ENCODE data around the gene PROB1. TPM values are rescaled to one million over a fixed set of nuclear protein-coding genes. Genes with fewer than 3 reads are reported as not detected.

The PROB1 gene
- polyA plus RNA-seq, 1 donor (not counting 4 experiments of a cell fraction or from before 2014, with no cell fraction given), result 0.26 TPM

DNA sequence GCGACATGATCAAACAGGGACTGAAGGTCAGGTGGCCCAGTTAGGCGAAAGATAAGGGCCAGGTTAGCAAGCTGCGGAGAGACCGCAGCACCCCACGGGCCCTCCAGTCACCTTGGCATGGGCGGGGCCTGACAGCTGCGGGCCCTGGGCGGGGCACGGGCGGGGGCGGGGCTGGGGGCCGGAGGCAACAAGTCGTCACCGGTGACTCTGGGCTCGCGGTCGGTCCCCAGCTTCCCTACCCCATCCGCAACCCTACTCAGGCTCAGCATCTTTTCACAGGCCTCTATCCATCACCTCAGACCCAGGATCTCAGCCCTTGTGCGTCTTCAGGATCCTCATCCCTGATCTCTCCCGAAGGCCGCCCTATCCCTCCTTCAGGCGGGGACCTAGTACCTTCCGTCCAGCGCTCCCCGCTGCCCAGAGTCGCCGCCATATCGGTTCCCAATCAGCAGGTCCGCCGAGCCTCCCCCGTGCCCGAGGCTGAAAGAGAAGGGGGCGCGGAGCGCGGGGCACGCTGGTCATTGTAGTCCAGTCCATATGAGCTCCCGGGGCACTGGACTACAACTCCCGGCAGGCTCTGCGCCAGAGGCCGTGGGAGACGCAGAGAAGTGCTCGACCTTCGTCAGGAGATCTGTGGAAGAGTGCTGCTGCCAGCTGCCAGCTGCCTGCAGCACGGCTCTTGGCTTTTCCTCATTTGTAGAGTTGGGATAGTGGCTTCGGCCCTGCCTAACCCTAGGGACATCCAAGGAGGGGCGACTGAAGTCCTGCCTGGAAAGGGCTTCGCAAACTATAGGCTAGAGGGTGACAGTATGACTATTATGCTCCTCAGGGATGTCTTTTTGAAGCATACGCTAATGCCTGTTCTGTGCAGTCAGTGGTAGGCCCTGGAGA is 44.4 kb upstream of the PROB1 start, which contains the start of gene DNAJC18:
TSS of gene DNAJC18 (minus strand) at position 513 of the 891 bp plus-strand sequence. CDS start at position 433, 80 bp downstream.
- no peaks in the 10 kb centered on the region for H3K9me1 ChIP-seq (ENCODE audit: control insufficient read depth, extremely low read depth, insufficient read depth, low read length)
- H3K4me3 ChIP-seq (ENCODE audit: control insufficient read depth in 2 of 3, extremely low read depth in 1 of 3, insufficient read depth in 2 of 3, low read depth in 1 of 3, low read length in 3 of 3), result peak within 1 kb of the TSS; percentile 58 to 91 (median 84)
- peak within 1 kb of the TSS; percentile 90 for H3K9ac ChIP-seq (ENCODE audit: control insufficient read depth, extremely low read depth, insufficient read depth, low read length)
- no peaks in the 10 kb centered on the region for H3K27me3 ChIP-seq (ENCODE audit: control insufficient read depth, extremely low read depth, insufficient read depth, low read length)
- H3K36me3 ChIP-seq (ENCODE audit: control insufficient read depth in 2 of 2, extremely low read depth in 1 of 2, insufficient read depth in 2 of 2, low read length in 2 of 2), result no peaks in the 10 kb centered on the region
- H2AFZ ChIP-seq (ENCODE audit: control insufficient read depth, low read length), result peak within 1 kb of the TSS; percentile 97
- dilution Hi-C loops (cut with MboI; ENCODE audit: extremely low pct_ligation_motif_present, low sequenced_read_pairs), result no loop called here
- no peaks in the 10 kb centered on the region for H3K79me2 ChIP-seq (ENCODE audit: control insufficient read depth, insufficient read depth, low read length)
- peak within 1 kb of the TSS; percentile 73 for H3K4me2 ChIP-seq (ENCODE audit: control insufficient read depth, extremely low read depth, insufficient read depth, low read depth, low read length)
- FAIRE-seq, result peak; percentile 13
- no peak for DNase-seq (ENCODE audit: low read depth, low spot score)
- H4K20me1 ChIP-seq (ENCODE audit: control insufficient read depth, extremely low read depth, insufficient read depth, low read length), result no peaks in the 10 kb centered on the region
- no peak for TF ChIP-seq EZH2 (IDR thresholded peaks at IDR 0.05; ENCODE audit: low read length)
- TF ChIP-seq, protein P1, sequence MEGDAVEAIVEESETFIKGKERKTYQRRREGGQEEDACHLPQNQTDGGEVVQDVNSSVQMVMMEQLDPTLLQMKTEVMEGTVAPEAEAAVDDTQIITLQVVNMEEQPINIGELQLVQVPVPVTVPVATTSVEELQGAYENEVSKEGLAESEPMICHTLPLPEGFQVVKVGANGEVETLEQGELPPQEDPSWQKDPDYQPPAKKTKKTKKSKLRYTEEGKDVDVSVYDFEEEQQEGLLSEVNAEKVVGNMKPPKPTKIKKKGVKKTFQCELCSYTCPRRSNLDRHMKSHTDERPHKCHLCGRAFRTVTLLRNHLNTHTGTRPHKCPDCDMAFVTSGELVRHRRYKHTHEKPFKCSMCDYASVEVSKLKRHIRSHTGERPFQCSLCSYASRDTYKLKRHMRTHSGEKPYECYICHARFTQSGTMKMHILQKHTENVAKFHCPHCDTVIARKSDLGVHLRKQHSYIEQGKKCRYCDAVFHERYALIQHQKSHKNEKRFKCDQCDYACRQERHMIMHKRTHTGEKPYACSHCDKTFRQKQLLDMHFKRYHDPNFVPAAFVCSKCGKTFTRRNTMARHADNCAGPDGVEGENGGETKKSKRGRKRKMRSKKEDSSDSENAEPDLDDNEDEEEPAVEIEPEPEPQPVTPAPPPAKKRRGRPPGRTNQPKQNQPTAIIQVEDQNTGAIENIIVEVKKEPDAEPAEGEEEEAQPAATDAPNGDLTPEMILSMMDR (optimal IDR thresholded peaks at IDR 0.05 in 1 of 3, IDR thresholded peaks at IDR 0.05 in 1 of 3, conservative IDR thresholded peaks at IDR 0.05 in 1 of 3; ENCODE audit: extremely low read depth in 1 of 3, insufficient read depth in 2 of 3, low read length in 3 of 3), result no peak
- H3K9me3 ChIP-seq (ENCODE audit: control insufficient read depth, low read depth, low read length), result no peaks in the 10 kb centered on the region
- H3K4me1 ChIP-seq (ENCODE audit: control insufficient read depth, extremely low read depth, insufficient read depth, low read length), result peaks cover 14% of the 10 kb centered on the region
- H3K27ac ChIP-seq (ENCODE audit: control insufficient read depth, insufficient read depth, low read length), result peak within 1 kb of the TSS; percentile 87

DNA sequence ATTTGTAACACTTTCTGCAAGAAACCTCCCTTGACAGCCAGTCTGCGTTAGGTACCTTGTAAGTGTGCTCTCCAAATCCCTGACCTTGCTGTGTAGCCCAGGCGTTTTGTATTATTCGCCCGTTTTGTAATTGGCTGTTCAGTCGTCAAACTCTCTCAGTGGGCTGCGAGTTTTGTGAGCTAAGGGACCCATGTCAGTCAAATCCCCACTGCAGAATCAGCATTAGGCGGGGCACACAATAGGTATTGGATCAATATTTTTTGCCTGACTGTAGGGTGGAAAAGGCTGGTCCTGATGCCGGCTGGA is 43.8 kb upstream of the PROB1 start:
- H3K4me1 ChIP-seq (ENCODE audit: control insufficient read depth, extremely low read depth, insufficient read depth, low read length), result peaks cover 8% of the 10 kb centered on the region
- H2AFZ ChIP-seq (ENCODE audit: control insufficient read depth, low read length), result peak overlapping the region; percentile 51
- peak overlapping the region in 2 of 3 experiments; percentile 58 to 91 for H3K4me3 ChIP-seq (ENCODE audit: control insufficient read depth in 2 of 3, extremely low read depth in 1 of 3, insufficient read depth in 2 of 3, low read depth in 1 of 3, low read length in 3 of 3)
- no peak overlapping the region for H3K27ac ChIP-seq (ENCODE audit: control insufficient read depth, insufficient read depth, low read length)
- FAIRE-seq (no peak), DNase-seq (ENCODE audit: low read depth, low spot score) (no peak)
- no peaks in the 10 kb centered on the region for H3K79me2 ChIP-seq (ENCODE audit: control insufficient read depth, insufficient read depth, low read length)
- H3K36me3 ChIP-seq (ENCODE audit: control insufficient read depth in 2 of 2, extremely low read depth in 1 of 2, insufficient read depth in 2 of 2, low read length in 2 of 2), result no peaks in the 10 kb centered on the region
- no peaks in the 10 kb centered on the region for H4K20me1 ChIP-seq (ENCODE audit: control insufficient read depth, extremely low read depth, insufficient read depth, low read length)
- no peaks in the 10 kb centered on the region for H3K9me1 ChIP-seq (ENCODE audit: control insufficient read depth, extremely low read depth, insufficient read depth, low read length)
- no peaks in the 10 kb centered on the region for H3K9me3 ChIP-seq (ENCODE audit: control insufficient read depth, low read depth, low read length)
- H3K4me2 ChIP-seq (ENCODE audit: control insufficient read depth, extremely low read depth, insufficient read depth, low read depth, low read length), result peak overlapping the region; percentile 73
- dilution Hi-C loops (cut with MboI; ENCODE audit: extremely low pct_ligation_motif_present, low sequenced_read_pairs), result no loop called here
- H3K9ac ChIP-seq (ENCODE audit: control insufficient read depth, extremely low read depth, insufficient read depth, low read length), result peak overlapping the region; percentile 90
- no peaks in the 10 kb centered on the region for H3K27me3 ChIP-seq (ENCODE audit: control insufficient read depth, extremely low read depth, insufficient read depth, low read length)
- no peak for TF ChIP-seq EZH2 (IDR thresholded peaks at IDR 0.05; ENCODE audit: low read length)
- TF ChIP-seq, protein P1 (optimal IDR thresholded peaks at IDR 0.05 in 1 of 3, IDR thresholded peaks at IDR 0.05 in 1 of 3, conservative IDR thresholded peaks at IDR 0.05 in 1 of 3; ENCODE audit: extremely low read depth in 1 of 3, insufficient read depth in 2 of 3, low read length in 3 of 3), result no peak
